NCI-H1092 (cell line): ENCODE data around the gene UNC45A.
"Not testable (repeated sequence)": the region's sequence is repeated elsewhere in the genome, so short reads cannot be mapped to it uniquely, and the experiment has no call there.

Experiments
- DNase-seq: peaks from one replicate; lab custom pipeline; 2025; lab: John Stamatoyannopoulos, UW

UNC45A gene

DNA sequence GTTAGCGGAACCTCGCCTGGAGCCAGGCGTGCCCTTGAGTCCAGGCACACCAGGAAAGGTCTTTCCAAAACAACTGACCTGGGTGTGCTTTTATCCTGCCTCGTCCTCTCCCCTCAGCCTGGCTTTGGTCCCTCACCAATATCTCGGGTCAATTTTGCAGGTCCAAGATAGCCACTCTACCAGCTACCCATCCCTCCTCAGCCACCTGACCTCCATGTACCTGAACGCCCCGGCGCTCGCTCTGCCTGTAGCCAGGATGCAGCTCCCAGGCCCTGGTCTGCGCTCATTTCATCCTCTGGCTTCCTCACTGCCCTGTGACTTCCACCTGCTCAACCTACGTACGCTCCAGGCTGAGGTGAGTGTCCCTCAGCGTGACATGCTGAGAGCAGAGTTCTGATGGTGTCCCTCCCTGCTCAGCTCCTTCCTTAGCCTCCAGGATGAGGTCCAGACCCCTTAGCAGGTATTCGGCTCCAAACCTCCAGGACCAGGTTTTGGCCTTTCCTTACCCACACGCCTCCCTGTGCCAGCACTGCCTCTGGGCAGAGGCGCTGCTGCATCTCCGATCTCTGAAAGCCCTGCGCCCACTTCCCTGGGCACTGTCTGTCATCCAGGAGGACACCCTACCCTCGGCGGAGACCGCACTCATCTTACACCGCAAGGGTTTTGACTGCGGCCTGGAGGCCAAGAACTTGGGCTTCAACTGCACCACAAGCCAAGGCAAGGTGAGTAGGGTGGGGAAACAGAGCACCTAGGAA is 16.9 kb upstream of the UNC45A start:
- no peak for DNase-seq

DNA sequence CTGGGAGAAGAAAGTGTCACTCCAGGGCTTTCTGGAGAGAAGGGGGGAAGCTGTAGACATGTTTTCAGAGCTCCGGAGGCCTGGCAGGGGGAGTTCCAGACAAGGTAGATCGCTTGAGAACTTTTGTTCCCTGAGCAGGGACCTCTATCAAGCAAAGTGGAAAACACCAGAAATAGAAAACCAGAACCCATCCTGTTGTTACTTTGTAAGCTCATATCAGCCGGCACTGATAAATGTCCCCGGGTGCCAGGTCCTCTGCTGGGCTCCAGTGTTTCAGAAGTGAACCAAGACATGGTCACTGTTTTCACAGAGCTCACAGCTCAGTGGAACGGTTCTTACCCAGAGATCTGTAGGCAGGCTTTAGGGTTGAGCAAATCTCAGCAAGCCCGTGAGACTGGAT is 16.2 kb upstream of the UNC45A start:
- DNase-seq: no peak

- DNase-seq: no peak
Observed at GRCh38 chr15:90921887-90922286, 13.2 kb upstream of the UNC45A start.

DNA sequence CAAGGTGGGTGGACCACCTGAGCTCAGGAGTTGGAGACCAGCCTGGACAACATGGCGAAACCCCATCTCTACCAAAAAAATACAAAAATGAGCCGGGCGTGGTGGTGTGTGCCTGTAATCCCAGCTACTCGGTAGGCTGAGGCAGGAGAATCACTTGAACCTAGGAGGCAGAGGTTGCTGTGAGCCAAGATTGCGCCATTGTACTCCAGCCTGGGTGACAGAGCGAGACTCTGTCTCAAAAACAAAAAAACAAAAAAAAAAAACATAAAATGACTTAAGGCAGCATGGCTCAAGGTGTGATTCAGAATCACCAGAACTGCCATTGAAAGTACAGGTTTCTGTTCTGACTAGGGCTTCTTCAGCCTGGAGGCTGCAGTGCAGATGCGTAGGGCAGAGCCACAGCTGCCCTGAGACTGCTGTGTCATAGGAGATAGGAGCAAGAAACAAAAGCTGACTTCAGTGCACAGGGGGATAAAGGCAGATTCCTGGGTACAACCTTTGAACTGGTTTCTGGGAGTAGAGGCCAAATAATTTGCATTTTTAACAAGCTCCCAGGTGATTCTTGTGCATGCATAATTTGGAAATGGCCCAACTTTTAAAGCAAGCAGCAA is 12.3 kb upstream of the UNC45A start:
- DNase-seq: not testable (repeated sequence)

DNA sequence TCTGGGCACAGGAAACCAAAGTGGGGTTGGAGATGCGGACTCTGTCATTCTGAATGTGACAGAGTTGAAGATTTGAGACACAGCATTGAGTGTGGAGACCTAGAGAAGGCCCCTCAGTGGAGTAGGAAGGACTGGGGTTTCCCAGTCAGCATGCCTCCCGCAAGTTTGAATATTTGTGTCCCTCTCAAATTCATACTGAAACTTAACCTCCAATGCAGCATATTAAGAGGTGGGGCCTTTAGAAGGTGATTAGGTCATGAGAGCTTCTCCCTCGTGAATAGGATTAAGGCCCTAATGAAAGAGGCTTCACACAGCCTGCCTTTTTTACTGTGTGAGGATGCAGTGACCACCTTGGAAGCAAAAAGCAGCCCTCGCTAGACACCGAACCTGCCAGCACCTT is 10.7 kb upstream of the UNC45A start:
- DNase-seq: no peak

DNA sequence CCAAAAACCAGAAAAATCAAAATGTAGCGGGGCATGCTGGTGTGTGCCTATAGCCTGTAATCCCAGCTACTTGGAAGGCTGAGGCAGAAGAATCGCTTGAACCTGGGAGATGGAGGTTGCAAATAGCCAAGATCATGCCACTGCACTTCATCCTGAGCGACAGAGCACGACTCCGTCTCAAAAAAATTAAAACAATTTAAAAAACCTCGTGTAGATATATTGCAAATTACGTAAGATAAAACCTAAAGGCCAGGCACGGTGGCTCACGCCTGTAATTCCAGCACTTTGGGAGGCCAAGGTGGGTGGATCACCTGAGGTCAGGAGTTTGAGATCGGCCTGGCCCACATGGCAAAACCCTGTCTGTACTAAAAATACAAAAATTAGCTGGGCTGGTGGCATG is 8.3 kb upstream of the UNC45A start:
- DNase-seq: not testable (repeated sequence)

- DNase-seq: not testable (repeated sequence)
Observed at GRCh38 chr15:90928106-90928505, 7.0 kb upstream of the UNC45A start.

GRCh38 chr15:90929246-90930019 is 5.7 kb upstream of the UNC45A start:
- DNase-seq: no peak

DNA sequence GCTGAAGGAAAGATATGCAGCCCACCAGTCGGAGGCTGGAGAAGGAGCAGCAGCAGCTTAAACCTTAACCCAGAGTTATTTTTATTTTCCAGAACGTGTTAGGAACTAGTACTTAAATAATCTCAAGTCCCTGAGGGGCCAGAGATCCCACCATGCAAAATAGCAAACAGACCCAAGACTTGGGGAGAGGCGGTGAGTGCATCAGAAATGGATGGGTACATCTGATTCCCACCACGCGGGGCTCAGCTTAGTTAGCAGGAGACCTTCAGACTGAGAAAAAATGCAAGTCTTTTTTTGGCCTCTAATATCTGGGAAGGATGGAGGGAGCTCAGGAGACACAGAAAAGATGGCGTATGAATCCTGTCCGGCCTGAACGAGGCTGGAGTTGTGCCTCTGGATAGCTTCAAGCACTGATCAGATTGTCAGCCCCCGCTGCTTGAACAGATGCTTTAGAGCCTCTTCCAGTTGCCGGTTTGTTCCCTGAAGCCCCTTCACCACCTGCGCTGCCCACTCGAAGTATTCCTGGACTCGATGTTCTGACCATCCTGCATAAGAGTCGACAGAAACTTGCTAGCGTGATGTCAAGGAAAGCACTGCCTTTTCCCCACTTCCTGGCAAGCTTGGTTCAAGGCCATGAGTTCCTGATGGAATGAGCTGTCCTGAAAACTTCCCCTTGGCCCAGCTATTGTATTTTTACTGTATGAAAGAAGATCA is 4.1 kb upstream of the UNC45A start:
- DNase-seq: no peak

- no peak for DNase-seq
Observed at GRCh38 chr15:90931575-90931827, 3.6 kb upstream of the UNC45A start.

GRCh38 chr15:90931828-90932659 is 3.0 kb upstream of the UNC45A start, which contains the start of gene HDDC3:
Gene HDDC3, minus strand, starts transcription at chr15:90932549. Its CDS starts 9 bp downstream, at chr15:90932540.
- peak; percentile 56 for DNase-seq

DNA sequence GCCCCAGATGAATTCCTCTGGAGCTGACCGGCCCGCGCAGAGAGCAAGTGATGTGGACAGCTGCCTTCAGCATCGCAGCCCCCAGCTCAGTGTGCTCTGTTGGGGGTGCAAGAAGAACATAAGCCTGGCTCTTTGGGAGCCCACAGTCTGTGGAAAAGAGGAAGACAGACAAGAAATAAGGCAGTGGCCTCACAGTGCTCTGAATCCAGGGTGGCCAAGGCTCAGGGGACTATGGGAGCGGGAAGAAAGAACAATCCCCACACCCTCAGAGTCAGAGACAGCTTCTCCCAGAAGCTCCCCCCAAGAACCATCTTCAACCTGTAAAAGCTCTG is 2.5 kb upstream of the UNC45A start:
- DNase-seq: no peak

- DNase-seq: no peak
Observed at GRCh38 chr15:90933301-90933700, 1.8 kb upstream of the UNC45A start.

DNA sequence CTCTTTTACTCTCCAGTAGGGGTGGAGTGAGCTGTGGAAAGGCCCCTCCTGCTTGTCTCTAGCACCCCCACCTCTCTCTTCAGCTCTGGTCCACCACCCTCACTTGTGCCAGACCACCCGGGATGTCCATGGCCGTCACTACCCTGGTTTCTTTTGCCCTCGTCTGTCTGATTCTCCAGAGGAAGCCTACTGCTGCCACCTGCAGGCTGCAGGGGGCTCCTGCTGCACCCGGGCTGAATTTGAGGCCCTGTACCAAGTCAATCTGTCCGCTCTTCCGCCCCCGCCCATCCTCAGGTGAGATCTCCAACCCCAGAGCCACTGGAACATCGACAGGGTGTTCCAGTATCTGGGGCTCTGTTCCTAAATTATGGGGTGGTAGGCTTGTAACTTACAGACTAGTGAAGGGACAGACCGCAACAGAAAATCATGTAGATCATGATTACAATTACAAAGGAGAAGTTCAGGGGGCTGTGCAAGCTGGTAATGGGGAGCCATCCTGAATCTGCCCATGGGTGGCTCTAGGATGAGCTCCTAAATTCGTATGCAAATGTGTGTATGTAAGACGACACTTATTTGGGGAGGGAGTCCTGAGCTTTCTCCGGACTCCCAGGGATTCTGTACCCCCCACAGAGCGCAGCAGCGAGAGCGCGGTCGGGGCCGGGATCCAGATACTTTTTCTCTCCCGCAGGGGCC is 683 bp upstream of the UNC45A start:
- DNase-seq: peak; percentile 62

GRCh38 chr15:90936823-90937222 is 1.7 kb downstream of the UNC45A start:
- DNase-seq: no peak

- no peak for DNase-seq
Observed at GRCh38 chr15:90938261-90938660, 3.2 kb downstream of the UNC45A start.

DNA sequence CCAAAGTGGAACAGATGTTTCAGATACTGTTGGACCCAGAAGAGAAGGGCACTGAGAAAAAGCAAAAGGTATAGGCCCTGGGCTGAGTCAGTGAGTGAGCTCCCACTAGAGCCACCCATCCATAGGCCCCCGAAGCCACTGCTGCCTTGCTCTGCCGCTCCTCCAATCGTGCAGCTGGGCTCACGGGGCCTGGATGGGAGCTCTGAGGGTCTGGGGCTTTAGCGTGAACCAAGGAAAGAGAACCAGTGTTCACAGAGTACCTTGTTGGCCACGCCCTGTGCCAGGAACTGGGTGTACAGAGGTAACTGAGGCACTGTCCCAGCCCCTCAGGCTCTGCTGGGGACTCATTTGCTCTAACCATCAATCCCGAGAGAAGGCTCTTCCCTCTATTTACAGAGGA is 4.7 kb downstream of the UNC45A start:
- no peak for DNase-seq

GRCh38 chr15:90941038-90941437 is 6.0 kb downstream of the UNC45A start:
- no peak for DNase-seq

GRCh38 chr15:90942354-90943120 is 7.5 kb downstream of the UNC45A start:
- DNase-seq: no peak

- DNase-seq: no peak
Observed at GRCh38 chr15:90945091-90945490, 10.0 kb downstream of the UNC45A start.
